B cell (primary cell): Measurements from ENCODE around the gene CNTNAP4. TPM values are rescaled to one million over a fixed set of nuclear protein-coding genes. Genes with fewer than 3 reads are reported as not detected.

Source experiments
- ATAC-seq: fragments of 200-7000 bp; cut with Tn5 transposase; one replicate; pipeline ENCODE4 v1.10.0; 2021; ENCODE audit warnings: low read depth, mild to moderate bottlenecking, moderate number of reproducible peaks, moderate library complexity
- CTCF ChIA-PET: fragments of 350-600 bp; sonication (Branson Sonifier 250); formaldehyde crosslinking; loops from one replicate; lab custom pipeline; 2021; ENCODE audit warnings: antibody characterized with exemption, inconsistent platforms; lab: Charles Lee
- POLR2A ChIA-PET: fragments of 350-600 bp; sonication (Branson Sonifier 250); formaldehyde crosslinking; loops from one replicate; lab custom pipeline; 2021; ENCODE audit warnings: antibody characterized with exemption; lab: Charles Lee
- DNase-seq: peaks from one replicate; pipeline ENCODE4 v3.0.0; 2013
- H2AFZ ChIP-seq: 2 replicates; pipeline ENCODE4 v1.6.1; 2012; ENCODE audit warnings: mild to moderate bottlenecking, low read depth, low read length; ENCODE audit not compliant: insufficient read depth, poor library complexity, severe bottlenecking
- H3K27ac ChIP-seq, 2 donors: 1 replicate in 1 of 2; 2 replicates in 1 of 2; pipeline ENCODE4 v1.5.1; 2012 to 2013; ENCODE audit warnings: low read length in 2 of 2, mild to moderate bottlenecking in 2 of 2, moderate library complexity in 1 of 2
- H3K27me3 ChIP-seq, 4 experiments: fragments of 200-600 bp in 1 of 4; sonication (generic) in 1 of 4; replicated peaks in 1 of 4; 1 replicate in 2 of 4; 2 replicates in 2 of 4; pipeline versions ENCODE4 v1.6.1 to v1.7.0; 2013 to 2016; ENCODE audit warnings: low read length in 3 of 4, mild to moderate bottlenecking in 2 of 4, mixed read lengths in 1 of 4, moderate library complexity in 1 of 4; ENCODE audit not compliant: insufficient read depth in 4 of 4, control insufficient read depth in 3 of 4; ENCODE audit errors: control extremely low read depth in 1 of 4
- H3K36me3 ChIP-seq, 2 experiments: replicated peaks in 1 of 2; 1 replicate in 1 of 2; 2 replicates in 1 of 2; pipeline versions ENCODE4 v1.6.1 to v1.7.1; 2013; ENCODE audit warnings: low read length in 1 of 2; ENCODE audit not compliant: insufficient read depth in 2 of 2, control insufficient read depth in 1 of 2; ENCODE audit errors: control extremely low read depth in 1 of 2, extremely low read depth in 1 of 2
- H3K4me1 ChIP-seq, 2 donors: fragments of 200-600 bp in 1 of 2; sonication (generic) in 1 of 2; 1 replicate in 1 of 2; 2 replicates in 1 of 2; pipeline versions ENCODE4 v1.5.1 to v1.6.1; 2013 to 2017; ENCODE audit warnings: low read length in 2 of 2; ENCODE audit not compliant: control insufficient read depth in 2 of 2, insufficient read depth in 2 of 2
- H3K4me2 ChIP-seq: replicated peaks from 2 replicates; pipeline ENCODE3; 2012; ENCODE audit warnings: mild to moderate bottlenecking, low read depth, low read length; ENCODE audit not compliant: poor library complexity, severe bottlenecking
- H3K4me3 ChIP-seq, 5 experiments: fragments of 200-600 bp in 1 of 5; sonication (generic) in 1 of 5; 1 replicate in 3 of 5; 2 replicates in 2 of 5; pipeline versions ENCODE4 v1.5.1 to v1.7.0; 2011 to 2016; ENCODE audit warnings: low read length in 4 of 5, mild to moderate bottlenecking in 4 of 5, low read depth in 2 of 5, control low read depth in 1 of 5, moderate library complexity in 1 of 5; ENCODE audit not compliant: insufficient read depth in 1 of 5; ENCODE audit errors: control extremely low read depth in 1 of 5, extremely low read depth in 1 of 5
- H3K79me2 ChIP-seq: fragments of 200-600 bp; sonication (generic); one replicate; pipeline ENCODE4 v1.6.0; 2016; ENCODE audit warnings: low read length; ENCODE audit not compliant: control insufficient read depth, insufficient read depth
- H3K9ac ChIP-seq: fragments of 200-600 bp; sonication (generic); 2 replicates; pipeline ENCODE4 v1.6.1; 2017; ENCODE audit warnings: mild to moderate bottlenecking, low read length, moderate library complexity
- H3K9me3 ChIP-seq, 3 donors: one replicate each; pipeline versions ENCODE4 v1.6.1 to v1.7.1; 2013; ENCODE audit warnings: low read length in 2 of 3; ENCODE audit not compliant: control insufficient read depth in 2 of 3, insufficient read depth in 1 of 3; ENCODE audit errors: control extremely low read depth in 1 of 3
- H4K20me1 ChIP-seq: 2 replicates; pipeline ENCODE4 v1.6.0; 2012; ENCODE audit warnings: mild to moderate bottlenecking, low read length; ENCODE audit not compliant: insufficient read depth, control insufficient read depth, poor library complexity, severe bottlenecking
- H3K27ac Mint-ChIP-seq: one replicate; pipeline ENCODE4 v1.8.0; 2021; ENCODE audit warnings: mixed read lengths
- H3K27me3 Mint-ChIP-seq: one replicate; pipeline ENCODE4 v1.8.0; 2021; ENCODE audit warnings: mixed read lengths
- H3K4me1 Mint-ChIP-seq: one replicate; pipeline ENCODE4 v1.8.0; 2021; ENCODE audit warnings: mixed read lengths
- H3K4me3 Mint-ChIP-seq: one replicate; pipeline ENCODE4 v1.8.0; 2021; ENCODE audit warnings: mixed read lengths
- H3K9me3 Mint-ChIP-seq: one replicate; pipeline ENCODE4 v1.8.0; 2022; ENCODE audit warnings: mixed read lengths; ENCODE audit not compliant: insufficient read depth
- CTCF ChIP-seq: fragments of 200-600 bp; IDR thresholded peaks from one replicate; pipeline ENCODE4 v1.8.0; 2022; ENCODE audit warnings: antibody characterized with exemption, mild to moderate bottlenecking
- EZH2 ChIP-seq: IDR thresholded peaks from 2 replicates; pipeline ENCODE4 v1.6.1; 2012; ENCODE audit warnings: borderline replicate concordance, low read depth, mild to moderate bottlenecking, moderate library complexity, low read length; ENCODE audit not compliant: insufficient read depth, poor library complexity, severe bottlenecking
- WGBS: methylation state at CpG from one replicate; pipeline ENCODE4 v1.1.5; 2013; ENCODE audit warnings: missing lambda C conversion rate; ENCODE audit not compliant: insufficient coverage; 5-methylcytosine and 5-hydroxymethylcytosine counted together
- intact Hi-C: fragments of 100-400 bp; cut with micrococcal nuclease; formaldehyde crosslinking; loops from one replicate; pipeline ENCODE4 v1.10.0; 2022
- polyA minus RNA-seq: library from RNA; depleted of rRNA, polyadenylated mRNA; stranded (reverse); fragments of >200 nt; gene quantifications from 2 replicates; pipeline ENCODE4 v1.2.3, GENCODE V29; 2012
- polyA plus RNA-seq: library from polyadenylated mRNA; depleted of rRNA; stranded (reverse); fragments of >200 nt; gene quantifications from 2 replicates; pipeline ENCODE4 v1.2.3, GENCODE V29; 2012
- total RNA-seq, 2 donors: library from RNA; stranded (reverse); fragments of 120-200 nt in 1 of 2; gene quantifications; 1 replicate in 1 of 2; 2 replicates in 1 of 2; pipeline versions ENCODE4 v1.2.3 to v1.2.4, GENCODE V29; 2013 to 2022

The CNTNAP4 gene
- total RNA-seq (not detected in 2 replicates), polyA plus RNA-seq (0.06 TPM in 1 of 2 replicates, not detected in the other), polyA minus RNA-seq (not detected in 2 replicates)
- 0.30 TPM for total RNA-seq (2013)

- Mint-ChIP-seq H3K27ac (no peak within 1 kb of the TSS), H3K27me3 (peaks cover 3% of the 10 kb centered on the region), H3K9me3 (peaks cover 3% of the 10 kb centered on the region), H3K4me3 (no peak within 1 kb of the TSS), H3K4me1 (no peaks in the 10 kb centered on the region)
- DNase-seq (no peak), ATAC-seq (no peak)
- Histone ChIP-seq H3K9ac (no peak within 1 kb of the TSS), H2AFZ (no peak within 1 kb of the TSS), H3K27ac (no peak within 1 kb of the TSS), H3K79me2 (no peaks in the 10 kb centered on the region), H3K4me3 (no peak within 1 kb of the TSS), H3K4me2 (no peak within 1 kb of the TSS), H3K27me3 (no peaks in the 10 kb centered on the region), H3K36me3 (no peaks in the 10 kb centered on the region), H4K20me1 (no peaks in the 10 kb centered on the region), H3K9me3 (no peaks in the 10 kb centered on the region), H3K4me1 (no peaks in the 10 kb centered on the region)
- 12% methylated on average over 12 of the region's 16 CpGs for WGBS
- TF ChIP-seq CTCF (no peak), EZH2 (no peak)
- intact Hi-C loops = no loop called here
- ChIA-PET CTCF (no interaction called here), POLR2A (no interaction called here)
Observed at GRCh38 chr16:76276745-76277438, at the start of gene CNTNAP4. CNTNAP4 (plus strand) TSS chr16:76277401; CDS start chr16:76277663, 262 bp downstream.

- Histone ChIP-seq H3K4me3 (no peak overlapping the region), H3K9ac (no peak overlapping the region), H3K36me3 (no peaks in the 10 kb centered on the region), H3K4me1 (no peaks in the 10 kb centered on the region), H3K27me3 (no peaks in the 10 kb centered on the region), H3K27ac (no peak overlapping the region), H3K9me3 (peaks cover 0 to 4% (median 0%) of the 10 kb centered on the region in 3 donors), H2AFZ (no peak overlapping the region), H4K20me1 (no peaks in the 10 kb centered on the region), H3K79me2 (no peaks in the 10 kb centered on the region), H3K4me2 (no peak overlapping the region)
- Mint-ChIP-seq H3K9me3 (no peaks in the 10 kb centered on the region), H3K27ac (no peak overlapping the region), H3K27me3 (no peaks in the 10 kb centered on the region), H3K4me3 (no peak overlapping the region), H3K4me1 (no peaks in the 10 kb centered on the region)
- WGBS = 100% methylated on average over 1 of the region's 2 CpGs
- intact Hi-C loops = no loop called here
- TF ChIP-seq CTCF = no peak
- TF ChIP-seq EZH2 = no peak
- ChIA-PET POLR2A (no interaction called here), CTCF (no interaction called here)
- no peak for ATAC-seq
- no peak for DNase-seq
Observed at GRCh38 chr16:76228546-76229146, 48.6 kb upstream of the CNTNAP4 start.
